Gastroesophageal sphincter (tissue), 3 donors: ENCODE data around the gene RTBDN.

ENCODE experiments used
- EP300 ChIP-seq: sonication (generic); formaldehyde crosslinking; IDR thresholded peaks from one replicate; pipeline ENCODE4 v1.6.1; 2017; ENCODE audit warnings: antibody characterized with exemption, mild to moderate bottlenecking
- POLR2A ChIP-seq, 2 donors: fragments of 450-650 bp; IDR thresholded peaks; one replicate each; pipeline ENCODE4 v1.6.1; 2017; ENCODE audit warnings: antibody characterized with exemption in 2 of 2, mild to moderate bottlenecking in 2 of 2, moderate library complexity in 1 of 2
- TF ChIP-seq, protein P1 (sequence below), 4 experiments: fragments of 200-600 bp in 2 of 4; fragments of 450-650 bp in 2 of 4; sonication (generic) in 1 of 4; IDR thresholded peaks; one replicate each; pipeline ENCODE4 v1.5.1; 2017 to 2019; ENCODE audit warnings: antibody characterized with exemption in 4 of 4, mild to moderate bottlenecking in 2 of 4, moderate library complexity in 2 of 4

DNA sequence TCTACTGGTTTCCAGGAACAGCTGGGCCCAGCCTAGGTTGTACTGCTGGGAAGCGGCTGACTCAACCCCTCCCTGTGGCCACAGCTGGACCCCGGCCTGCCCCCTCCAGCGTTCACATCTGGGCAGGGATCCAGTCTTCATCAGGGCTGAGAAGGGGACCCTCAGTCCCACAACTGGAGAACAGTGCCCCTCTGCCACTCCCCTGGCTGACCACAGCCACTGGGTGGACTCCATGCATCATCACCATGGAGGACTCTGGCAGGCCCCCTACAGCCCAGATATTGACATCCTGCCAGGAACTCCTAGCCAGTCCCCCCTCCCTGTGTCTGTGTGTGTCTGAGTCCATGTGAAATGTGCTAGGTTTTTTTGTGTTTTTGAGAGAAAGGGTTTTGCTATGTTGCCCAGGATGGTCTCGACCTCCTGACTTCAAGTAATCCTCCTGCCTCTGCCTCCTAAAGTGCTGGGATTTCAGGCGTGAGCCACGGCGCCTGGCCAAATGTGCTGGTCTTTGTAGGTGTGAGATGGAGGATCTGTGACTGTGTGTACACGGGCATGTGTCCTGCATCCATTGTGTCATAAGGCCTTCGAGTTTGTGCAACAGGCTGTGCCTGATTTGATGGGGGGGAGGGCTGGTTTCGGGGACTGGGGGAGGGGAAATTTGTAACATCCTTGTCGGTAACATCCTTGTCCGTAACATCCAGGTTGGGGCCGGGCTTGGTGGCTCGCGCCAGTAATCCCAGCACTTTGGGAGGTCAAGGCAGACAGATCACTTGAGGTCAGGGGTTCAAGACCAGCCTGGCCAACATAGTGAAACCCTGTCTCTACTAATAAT, 55.0 kb downstream of the RTBDN start:
- TF ChIP-seq EP300 (no peak), POLR2A (IDR thresholded peaks at IDR 0.05) (no peak)
- TF ChIP-seq, protein P1, sequence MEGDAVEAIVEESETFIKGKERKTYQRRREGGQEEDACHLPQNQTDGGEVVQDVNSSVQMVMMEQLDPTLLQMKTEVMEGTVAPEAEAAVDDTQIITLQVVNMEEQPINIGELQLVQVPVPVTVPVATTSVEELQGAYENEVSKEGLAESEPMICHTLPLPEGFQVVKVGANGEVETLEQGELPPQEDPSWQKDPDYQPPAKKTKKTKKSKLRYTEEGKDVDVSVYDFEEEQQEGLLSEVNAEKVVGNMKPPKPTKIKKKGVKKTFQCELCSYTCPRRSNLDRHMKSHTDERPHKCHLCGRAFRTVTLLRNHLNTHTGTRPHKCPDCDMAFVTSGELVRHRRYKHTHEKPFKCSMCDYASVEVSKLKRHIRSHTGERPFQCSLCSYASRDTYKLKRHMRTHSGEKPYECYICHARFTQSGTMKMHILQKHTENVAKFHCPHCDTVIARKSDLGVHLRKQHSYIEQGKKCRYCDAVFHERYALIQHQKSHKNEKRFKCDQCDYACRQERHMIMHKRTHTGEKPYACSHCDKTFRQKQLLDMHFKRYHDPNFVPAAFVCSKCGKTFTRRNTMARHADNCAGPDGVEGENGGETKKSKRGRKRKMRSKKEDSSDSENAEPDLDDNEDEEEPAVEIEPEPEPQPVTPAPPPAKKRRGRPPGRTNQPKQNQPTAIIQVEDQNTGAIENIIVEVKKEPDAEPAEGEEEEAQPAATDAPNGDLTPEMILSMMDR (IDR thresholded peaks at IDR 0.05): no peak
